Endothelial cell of umbilical vein (primary cell): Measurements from ENCODE around the gene MINDY4. TPM values are rescaled to one million over a fixed set of nuclear protein-coding genes. Genes with fewer than 3 reads are reported as not detected.

ENCODE experiments used
- BruUV-seq: library from RNA; stranded (reverse); fragments of 400-500 nt; replicated peaks from 2 replicates; lab custom pipeline; 2021; lab: Mats Ljungman, UMichigan
- CTCF ChIA-PET: fragments of 300-600, 350-600 bp; sonication (Branson Sonifier 250); formaldehyde crosslinking; loops from one replicate; lab custom pipeline; 2021; ENCODE audit warnings: antibody characterized with exemption, inconsistent platforms; lab: Charles Lee
- POLR2A ChIA-PET: fragments of 300-600, 350-600 bp; sonication (Branson Sonifier 250); formaldehyde crosslinking; loops from one replicate; lab custom pipeline; 2021; ENCODE audit warnings: antibody characterized with exemption, inconsistent platforms; lab: Charles Lee
- DNase-seq: peaks from one replicate; pipeline ENCODE4 v3.0.0-alpha.2; 2011; ENCODE audit warnings: low read depth, low spot score
- FAIRE-seq: peaks from 2 replicates; lab custom pipeline; 2011; peaks lifted over from hg19 to GRCh38; lab: Jason Lieb, UNC
- H2AFZ ChIP-seq: 2 replicates; pipeline ENCODE4 v1.6.0; 2012; ENCODE audit warnings: low read depth, low read length, control low read depth, inconsistent platforms
- H3K27ac ChIP-seq: 2 replicates; pipeline ENCODE4 v1.5.1; 2011; ENCODE audit warnings: low read depth, mild to moderate bottlenecking, control low read depth, low read length, moderate library complexity; ENCODE audit not compliant: insufficient read depth
- H3K27me3 ChIP-seq, 2 experiments: 2 replicates each; pipeline versions ENCODE4 v1.6.0 to v1.6.1; 2011; ENCODE audit warnings: low read length in 2 of 2, mixed read lengths in 1 of 2; ENCODE audit not compliant: control insufficient read depth in 2 of 2, insufficient read depth in 2 of 2
- H3K36me3 ChIP-seq, 2 experiments: 2 replicates in 1 of 2; 3 replicates in 1 of 2; pipeline ENCODE4 v1.5.1; 2011; ENCODE audit warnings: low read length in 2 of 2, mild to moderate bottlenecking in 1 of 2, moderate library complexity in 1 of 2; ENCODE audit not compliant: control insufficient read depth in 2 of 2, insufficient read depth in 2 of 2; ENCODE audit errors: extremely low read depth in 1 of 2
- H3K4me1 ChIP-seq: 3 replicates; pipeline ENCODE4 v1.5.1; 2011; ENCODE audit warnings: mild to moderate bottlenecking, low read length; ENCODE audit not compliant: control insufficient read depth, insufficient read depth; ENCODE audit errors: extremely low read depth
- H3K4me2 ChIP-seq: 2 replicates; pipeline ENCODE4 v1.6.1; 2011; ENCODE audit warnings: low read length, control low read depth, mixed read lengths; ENCODE audit not compliant: insufficient read depth
- H3K4me3 ChIP-seq, 3 experiments: fragments of 200-600 bp in 1 of 3; sonication (generic), shearing (Covaris generic) in 1 of 3; replicated peaks in 1 of 3; 2 replicates each; pipeline ENCODE4 v1.5.1; 2011 to 2016; ENCODE audit warnings: control low read depth in 3 of 3, low read length in 3 of 3, mild to moderate bottlenecking in 2 of 3, inconsistent platforms in 1 of 3, low read depth in 1 of 3, moderate library complexity in 1 of 3; ENCODE audit not compliant: insufficient read depth in 1 of 3
- H3K79me2 ChIP-seq: 2 replicates; pipeline ENCODE4 v1.6.0; 2012; ENCODE audit warnings: low read length, inconsistent platforms; ENCODE audit not compliant: control insufficient read depth, insufficient read depth
- H3K9ac ChIP-seq: replicated peaks from 2 replicates; pipeline ENCODE3; 2011; ENCODE audit warnings: low read length, control low read depth; ENCODE audit not compliant: insufficient read depth; ENCODE audit errors: extremely low read depth
- H3K9me1 ChIP-seq: replicated peaks from 3 replicates; pipeline ENCODE4 v1.6.0; 2011; ENCODE audit warnings: mild to moderate bottlenecking, low read length; ENCODE audit not compliant: control insufficient read depth, insufficient read depth; ENCODE audit errors: extremely low read depth
- H3K9me3 ChIP-seq: replicated peaks from 2 replicates; pipeline ENCODE4 v1.5.1; 2012; ENCODE audit warnings: low read length, inconsistent platforms; ENCODE audit not compliant: control insufficient read depth, insufficient read depth
- H4K20me1 ChIP-seq: replicated peaks from 2 replicates; pipeline ENCODE3; 2011; ENCODE audit warnings: mild to moderate bottlenecking, low read length; ENCODE audit not compliant: control insufficient read depth, insufficient read depth; ENCODE audit errors: extremely low read depth
- CTCF ChIP-seq, 2 donors: IDR thresholded peaks; 1 replicate in 1 of 2; 2 replicates in 1 of 2; pipeline ENCODE4 v1.5.1; 2011; ENCODE audit warnings: low read length in 2 of 2, mild to moderate bottlenecking in 2 of 2, moderate library complexity in 2 of 2, control low read depth in 1 of 2, inconsistent platforms in 1 of 2, low read depth in 1 of 2; ENCODE audit not compliant: insufficient read depth in 1 of 2; ENCODE audit errors: extremely low read depth in 1 of 2
- EZH2 ChIP-seq: IDR thresholded peaks from 2 replicates; pipeline ENCODE4 v1.6.1; 2012; ENCODE audit warnings: borderline replicate concordance, low read depth, mild to moderate bottlenecking, moderate library complexity, low read length, inconsistent platforms; ENCODE audit not compliant: severe bottlenecking
- FOS ChIP-seq: IDR thresholded peaks from 2 replicates; pipeline ENCODE4 v1.6.1; 2011; ENCODE audit warnings: mild to moderate bottlenecking, low read length, moderate library complexity, borderline replicate concordance; ENCODE audit not compliant: insufficient read depth
- GATA2 ChIP-seq: IDR thresholded peaks from 2 replicates; pipeline ENCODE4 v1.7.0; 2011; ENCODE audit warnings: low read depth, mild to moderate bottlenecking, moderate library complexity, mixed read lengths, low read length; ENCODE audit not compliant: insufficient read length, insufficient read depth
- JUN ChIP-seq: IDR thresholded peaks from 2 replicates; pipeline ENCODE4 v1.6.1; 2011; ENCODE audit warnings: borderline replicate concordance, low read depth; ENCODE audit not compliant: insufficient read length, insufficient read depth
- MAX ChIP-seq: IDR thresholded peaks from 2 replicates; pipeline ENCODE4 v1.6.1; 2011; ENCODE audit not compliant: insufficient read depth, insufficient read length
- MYC ChIP-seq: IDR thresholded peaks from one replicate; pipeline ENCODE4 v1.6.1; 2011; ENCODE audit warnings: mild to moderate bottlenecking, low read depth, low read length
- POLR2A ChIP-seq: IDR thresholded peaks from 2 replicates; pipeline ENCODE4 v1.6.1; 2012; ENCODE audit warnings: low read depth, mild to moderate bottlenecking, control low read depth, low read length
- POLR2AphosphoS5 ChIP-seq: IDR thresholded peaks from 2 replicates; pipeline ENCODE4 v1.6.1; 2012; ENCODE audit warnings: low read depth, mild to moderate bottlenecking, control low read depth, low read length, moderate library complexity; ENCODE audit not compliant: insufficient read depth
- dilution Hi-C: fragments of 300-500 bp; cut with MboI; formaldehyde crosslinking; loops from one replicate; pipeline ENCODE4 v1.15.0; 2019; ENCODE audit warnings: low sequenced_read_pairs; ENCODE audit not compliant: extremely low pct_ligation_motif_present
- intact Hi-C: fragments of 100-400 bp; cut with micrococcal nuclease; formaldehyde crosslinking; loops from one replicate; pipeline ENCODE4 v1.10.0; 2022
- polyA plus RNA-seq, 4 experiments: library from polyadenylated mRNA; depleted of rRNA in 3 of 4; stranded (reverse) in 3 of 4; unstranded in 1 of 4; fragments of >200 nt; gene quantifications; 2 replicates each; pipeline versions ENCODE4 v1.2.1 to v1.2.3, GENCODE V29; 2011 to 2012; ENCODE audit warnings: missing spikeins in 1 of 4
- total RNA-seq: library from RNA; stranded (reverse); gene quantifications from 2 replicates; pipeline ENCODE4 v1.2.3, GENCODE V29; 2021

Gene MINDY4
- total and polyA plus RNA-seq, 2 donors (not counting 3 experiments of a cell fraction or from before 2014, with no cell fraction given), result 2.2 to 4.7 TPM

- Histone ChIP-seq H3K27ac (no peak overlapping the region), H3K4me2 (no peak overlapping the region), H2AFZ (no peak overlapping the region), H3K9ac (no peak overlapping the region), H3K9me3 (no peaks in the 10 kb centered on the region), H3K4me1 (peaks cover 15% of the 10 kb centered on the region), H3K27me3 (no peaks in the 10 kb centered on the region), H3K4me3 (no peak overlapping the region), H3K9me1 (no peaks in the 10 kb centered on the region), H3K36me3 (peaks cover 0 to 3% of the 10 kb centered on the region in 2 experiments), H3K79me2 (no peaks in the 10 kb centered on the region), H4K20me1 (no peaks in the 10 kb centered on the region)
- dilution Hi-C loops (no loop called here), intact Hi-C loops (no loop called here)
- ChIA-PET POLR2A (interaction anchor here (0.5 kb wide), 1 partner anchor 21 kb away, joined by 3 read pairs; no protein-coding TSS in a partner anchor), CTCF (no interaction called here)
- no peak for TF ChIP-seq POLR2A
- TF ChIP-seq GATA2, result no peak
- no peak for TF ChIP-seq POLR2AphosphoS5
- TF ChIP-seq CTCF (IDR thresholded peaks at IDR 0.05; ENCODE audit: extremely low read depth in 1 of 2, insufficient read depth in 1 of 2, low read depth in 1 of 2, low read length in 2 of 2), result no peak
- TF ChIP-seq FOS, result no peak
- no peak for TF ChIP-seq MAX
- no peak for TF ChIP-seq JUN
- TF ChIP-seq MYC, result no peak
- no peak for TF ChIP-seq EZH2
- BruUV-seq, result no TSS peak
- DNase-seq (no peak), FAIRE-seq (no peak)
Measured at GRCh38 chr7:30873207-30873606, 102.0 kb downstream of the MINDY4 start.
